H1 (cell line): Measurements from ENCODE around the gene RNPS1. TPM values are rescaled to one million over a fixed set of nuclear protein-coding genes. Genes with fewer than 3 reads are reported as not detected.

Experiments used
- CTCF ChIA-PET: fragments of 300-600 bp; sonication (Branson Sonifier 250); formaldehyde crosslinking; loops from one replicate; lab custom pipeline; 2021; ENCODE audit not compliant: partially characterized antibody; lab: Charles Lee
- POLR2A ChIA-PET: fragments of 300-600 bp; sonication (Branson Sonifier 250); formaldehyde crosslinking; loops from one replicate; lab custom pipeline; 2021; ENCODE audit warnings: inconsistent platforms; ENCODE audit not compliant: partially characterized antibody; lab: Charles Lee
- DNase-seq, 2 experiments: peaks; one replicate each; pipeline versions ENCODE4 v3.0.0 to v3.0.0-alpha.2; 2010 to 2022; ENCODE audit warnings: low spot score in 2 of 2, low read depth in 1 of 2, mixed read lengths in 1 of 2
- FAIRE-seq: peaks from 2 replicates; lab custom pipeline; 2011; peaks lifted over from hg19 to GRCh38; lab: Jason Lieb, UNC
- H2AFZ ChIP-seq: 2 replicates; pipeline ENCODE4 v1.8.1; 2012; ENCODE audit warnings: low read length, inconsistent platforms
- H2AK5ac ChIP-seq: 2 replicates; pipeline ENCODE4 v1.6.1; 2013; ENCODE audit warnings: low read depth, low read length
- H2BK120ac ChIP-seq: replicated peaks from 2 replicates; pipeline ENCODE3; 2013; ENCODE audit warnings: low read depth, low read length, inconsistent platforms
- H2BK12ac ChIP-seq: 2 replicates; pipeline ENCODE4 v1.6.1; 2013; ENCODE audit warnings: low read depth, low read length
- H2BK15ac ChIP-seq: 2 replicates; pipeline ENCODE4 v1.6.1; 2013; ENCODE audit warnings: low read length
- H2BK20ac ChIP-seq: 2 replicates; pipeline ENCODE4 v1.6.1; 2013; ENCODE audit warnings: low read length
- H2BK5ac ChIP-seq: 2 replicates; pipeline ENCODE4 v1.6.1; 2013; ENCODE audit warnings: low read depth, low read length
- H3K14ac ChIP-seq: 2 replicates; pipeline ENCODE4 v1.6.1; 2013; ENCODE audit warnings: inconsistent platforms; ENCODE audit not compliant: insufficient read length
- H3K18ac ChIP-seq: 2 replicates; pipeline ENCODE4 v1.6.1; 2013; ENCODE audit warnings: low read length; ENCODE audit errors: extremely low read depth
- H3K23ac ChIP-seq: 2 replicates; pipeline ENCODE4 v1.6.1; 2013; ENCODE audit warnings: inconsistent platforms; ENCODE audit not compliant: insufficient read length
- H3K23me2 ChIP-seq: 2 replicates; pipeline ENCODE4 v1.6.1; 2013; ENCODE audit warnings: low read depth, low read length
- H3K27ac ChIP-seq: 2 replicates; pipeline ENCODE4 v1.6.1; 2011; ENCODE audit warnings: low read depth, low read length, inconsistent platforms
- H3K27me3 ChIP-seq, 4 experiments: replicated peaks in 1 of 4; 1 replicate in 1 of 4; 2 replicates in 3 of 4; pipeline versions ENCODE4 v1.6.1 to v1.8.1; 2011 to 2013; ENCODE audit warnings: low read length in 3 of 4, mild to moderate bottlenecking in 3 of 4, inconsistent platforms in 2 of 4, mixed read lengths in 2 of 4, moderate library complexity in 1 of 4; ENCODE audit not compliant: control insufficient read depth in 3 of 4, insufficient read depth in 3 of 4; ENCODE audit errors: extremely low read depth in 1 of 4
- H3K36me3 ChIP-seq, 4 experiments: 2 replicates each; pipeline versions ENCODE4 v1.6.1 to v1.8.1; 2011 to 2013; ENCODE audit warnings: mild to moderate bottlenecking in 4 of 4, low read length in 3 of 4, moderate library complexity in 2 of 4, control low read depth in 1 of 4, inconsistent platforms in 1 of 4; ENCODE audit not compliant: insufficient read depth in 4 of 4, control insufficient read depth in 2 of 4
- H3K4ac ChIP-seq: replicated peaks from 2 replicates; pipeline ENCODE3; 2013; ENCODE audit warnings: low read length, low read depth, mixed read lengths, inconsistent platforms; ENCODE audit not compliant: insufficient read length
- H3K4me1 ChIP-seq, 4 experiments: replicated peaks in 1 of 4; 1 replicate in 1 of 4; 2 replicates in 3 of 4; pipeline versions ENCODE4 v1.6.1 to v1.8.1; 2011 to 2013; ENCODE audit warnings: low read length in 3 of 4, inconsistent platforms in 2 of 4, mixed read lengths in 1 of 4; ENCODE audit not compliant: insufficient read depth in 4 of 4, control insufficient read depth in 3 of 4
- H3K4me2 ChIP-seq, 2 experiments: 2 replicates each; pipeline versions ENCODE4 v1.6.1 to v1.8.1; 2011 to 2013; ENCODE audit warnings: low read depth in 2 of 2, low read length in 2 of 2, control low read depth in 1 of 2, inconsistent platforms in 1 of 2, mild to moderate bottlenecking in 1 of 2; ENCODE audit not compliant: insufficient read depth in 1 of 2
- H3K4me3 ChIP-seq, 4 experiments: fragments of 200-600, 300-600 bp in 1 of 4; sonication (generic), shearing (Covaris generic), sonication (Bioruptor Twin) in 1 of 4; 2 replicates each; pipeline versions ENCODE4 v1.5.1 to v1.8.1; 2011 to 2016; ENCODE audit warnings: low read length in 4 of 4, low read depth in 3 of 4, control low read depth in 2 of 4, inconsistent platforms in 2 of 4, mild to moderate bottlenecking in 2 of 4, mixed read lengths in 1 of 4, moderate library complexity in 1 of 4; ENCODE audit not compliant: insufficient read depth in 2 of 4; ENCODE audit errors: extremely low read depth in 1 of 4
- H3K56ac ChIP-seq: replicated peaks from 2 replicates; pipeline ENCODE3; 2013; ENCODE audit warnings: low read depth, mild to moderate bottlenecking, mixed read lengths, low read length, inconsistent platforms; ENCODE audit not compliant: insufficient read length
- H3K79me1 ChIP-seq: 2 replicates; pipeline ENCODE4 v1.6.1; 2013; ENCODE audit warnings: low read depth, low read length, control low read depth
- H3K79me2 ChIP-seq, 2 experiments: 2 replicates each; pipeline versions ENCODE4 v1.6.1 to v1.8.1; 2012 to 2013; ENCODE audit warnings: low read length in 2 of 2, mild to moderate bottlenecking in 2 of 2, inconsistent platforms in 1 of 2; ENCODE audit not compliant: insufficient read depth in 2 of 2, control insufficient read depth in 1 of 2
- H3K9ac ChIP-seq, 4 experiments: replicated peaks in 1 of 4; 1 replicate in 1 of 4; 2 replicates in 3 of 4; pipeline versions ENCODE4 v1.6.1 to v1.8.1; 2011 to 2013; ENCODE audit warnings: low read depth in 3 of 4, low read length in 3 of 4, control low read depth in 2 of 4, mild to moderate bottlenecking in 2 of 4, moderate library complexity in 2 of 4, inconsistent platforms in 1 of 4; ENCODE audit errors: extremely low read depth in 1 of 4
- H3K9me3 ChIP-seq, 2 experiments: 2 replicates each; pipeline versions ENCODE4 v1.6.1 to v1.8.1; 2012 to 2013; ENCODE audit warnings: mild to moderate bottlenecking in 2 of 2, moderate library complexity in 2 of 2, control low read depth in 1 of 2, inconsistent platforms in 1 of 2, low read depth in 1 of 2, low read length in 1 of 2, mixed read lengths in 1 of 2; ENCODE audit not compliant: insufficient read depth in 2 of 2
- H4K20me1 ChIP-seq, 2 experiments: replicated peaks in 1 of 2; 2 replicates each; pipeline versions ENCODE3 to v1.8.1; 2011 to 2013; ENCODE audit warnings: inconsistent platforms in 2 of 2, low read length in 2 of 2, mild to moderate bottlenecking in 1 of 2; ENCODE audit not compliant: insufficient read depth in 2 of 2, control insufficient read depth in 1 of 2
- H4K5ac ChIP-seq: 2 replicates; pipeline ENCODE4 v1.6.1; 2013; ENCODE audit warnings: low read length, low read depth, mixed read lengths, inconsistent platforms; ENCODE audit not compliant: insufficient read length
- H4K8ac ChIP-seq: 2 replicates; pipeline ENCODE4 v1.8.0; 2013; ENCODE audit warnings: mild to moderate bottlenecking, moderate library complexity, low read length, inconsistent platforms; ENCODE audit not compliant: insufficient read depth; ENCODE audit errors: extremely low read depth
- H4K91ac ChIP-seq: replicated peaks from 2 replicates; pipeline ENCODE3; 2013; ENCODE audit warnings: low read length, mixed read lengths, inconsistent platforms; ENCODE audit not compliant: insufficient read length
- BACH1 ChIP-seq: IDR thresholded peaks from 2 replicates; pipeline ENCODE4 v1.6.1; 2012; ENCODE audit warnings: low read length, improper control_type of control experiment
- CBX8 ChIP-seq: fragments of 300-800, 300-1000 bp; sonication (generic); IDR thresholded peaks from 2 replicates; pipeline ENCODE4 v1.7.1; 2016; ENCODE audit warnings: low read depth, low read length, borderline replicate concordance
- CTBP2 ChIP-seq: IDR thresholded peaks from 2 replicates; pipeline ENCODE4 v1.7.0; 2011; ENCODE audit warnings: borderline replicate concordance, mild to moderate bottlenecking, moderate library complexity, mixed read lengths, low read length; ENCODE audit not compliant: insufficient read depth, insufficient read length
- HDAC2 ChIP-seq, 2 experiments: fragments of 300-600 bp in 1 of 2; sonication (generic) in 1 of 2; IDR thresholded peaks; 2 replicates each; pipeline ENCODE4 v1.6.1; 2011 to 2012; ENCODE audit warnings: low read depth in 2 of 2, low read length in 2 of 2, mild to moderate bottlenecking in 2 of 2, moderate library complexity in 2 of 2, borderline replicate concordance in 1 of 2, inconsistent platforms in 1 of 2
- JUN ChIP-seq: IDR thresholded peaks from 2 replicates; pipeline ENCODE4 v1.6.1; 2011; ENCODE audit warnings: low read depth, mild to moderate bottlenecking, improper control_type of control experiment, low read length
- JUND ChIP-seq: IDR thresholded peaks from 2 replicates; pipeline ENCODE4 v1.6.1; 2011; ENCODE audit warnings: mild to moderate bottlenecking, improper control_type of control experiment, low read length
- NRF1 ChIP-seq: IDR thresholded peaks from 2 replicates; pipeline ENCODE4 v1.6.1; 2011; ENCODE audit warnings: mild to moderate bottlenecking, low read depth, low read length, improper control_type of control experiment
- POLR2A ChIP-seq, 2 experiments: IDR thresholded peaks; 1 replicate in 1 of 2; 2 replicates in 1 of 2; pipeline ENCODE4 v1.6.1; 2011; ENCODE audit warnings: low read depth in 2 of 2, low read length in 2 of 2, mild to moderate bottlenecking in 2 of 2; ENCODE audit errors: control extremely low read depth in 1 of 2
- POU5F1 ChIP-seq: IDR thresholded peaks from 2 replicates; pipeline ENCODE4 v1.6.1; 2011; ENCODE audit warnings: low read depth, mild to moderate bottlenecking, low read length, moderate library complexity
- SIX5 ChIP-seq: IDR thresholded peaks from 2 replicates; pipeline ENCODE4 v1.6.1; 2011; ENCODE audit warnings: mild to moderate bottlenecking, low read depth, low read length
- ZNF274 ChIP-seq: IDR thresholded peaks from 2 replicates; pipeline ENCODE4 v1.7.0; 2012; ENCODE audit warnings: low read length, borderline replicate concordance; ENCODE audit errors: extremely low read depth
- WGBS, 2 experiments: shearing (Covaris generic) in 1 of 2; methylation state at CpG; one replicate each; pipeline versions ENCODE4 v1.1.6 to v1.1.7; 2013 to 2015; ENCODE audit warnings: low lambda C conversion rate in 2 of 2, mixed read lengths in 2 of 2, inconsistent platforms in 1 of 2, low coverage in 1 of 2, missing lambda C conversion rate in 1 of 2; ENCODE audit not compliant: insufficient replicate concordance in 2 of 2, insufficient coverage in 1 of 2, insufficient read length in 1 of 2; ENCODE audit errors: extremely low coverage in 1 of 2, missing lambda C conversion rate in 1 of 2; 5-methylcytosine and 5-hydroxymethylcytosine counted together
- polyA plus RNA-seq, 7 experiments: library from polyadenylated mRNA; depleted of rRNA in 3 of 7; stranded (reverse) in 5 of 7; unstranded in 2 of 7; fragments of >200 nt in 5 of 7; fragments of 200-250 nt in 2 of 7; gene quantifications; 1 replicate in 5 of 7; 2 replicates in 1 of 7; 4 replicates in 1 of 7; pipeline versions ENCODE4 v1.2.1 to v1.2.3, GENCODE V29; 2011 to 2013; ENCODE audit warnings: missing spikeins in 2 of 7, mixed read lengths in 2 of 7
- total RNA-seq: library from RNA; stranded (reverse); fragmentation: NEBNext Ultra II Directional; extraction: Animal tissue kit (Norgen Biotek cat#: 25700); gene quantifications from 2 replicates; pipeline ENCODE4 v1.2.1, GENCODE V29; 2021
- TF ChIP-seq, protein P1 (sequence below): IDR thresholded peaks from 2 replicates; pipeline ENCODE4 v1.6.1; 2011; ENCODE audit warnings: low read depth, mild to moderate bottlenecking, low read length; ENCODE audit not compliant: insufficient read depth

Gene RNPS1
- total and polyA plus RNA-seq, 2 of the 8 experiments (the other 6 are each of a cell fraction or from before 2014, with no cell fraction given) = 330 to 350 TPM

DNA sequence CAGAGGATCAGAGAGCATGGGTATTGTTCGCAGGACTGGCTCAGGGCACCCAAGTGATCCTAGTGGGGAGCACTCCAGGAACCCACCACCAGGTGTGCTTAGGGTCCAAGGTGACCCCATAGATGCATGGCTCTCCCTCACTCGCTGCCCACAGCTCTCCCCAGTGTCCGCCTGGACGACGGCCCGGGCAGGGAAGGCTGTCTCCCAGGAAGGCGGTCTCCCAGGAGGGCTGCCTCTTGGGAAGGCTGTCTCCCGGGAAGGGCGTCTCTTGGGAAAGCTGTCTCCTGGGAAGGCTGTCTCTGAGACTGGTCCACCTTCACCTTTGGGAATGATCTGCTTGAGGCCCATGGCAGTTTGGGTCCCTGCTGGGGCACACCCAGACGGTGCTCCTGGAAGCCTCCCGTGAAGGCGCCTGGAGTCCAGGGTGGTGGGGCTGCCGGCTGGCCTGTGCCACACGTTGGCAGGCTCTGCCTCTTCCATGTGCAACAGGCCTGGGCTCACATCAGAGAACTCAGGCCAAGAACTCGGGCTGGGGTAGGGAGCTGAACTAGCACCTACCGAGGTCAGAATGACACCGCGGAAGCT is 21.5 kb downstream of the RNPS1 start:
- peaks cover 4 to 19% of the 10 kb centered on the region in 2 experiments for H4K20me1 ChIP-seq
- no peak overlapping the region for H2BK12ac ChIP-seq
- H4K5ac ChIP-seq = no peak overlapping the region
- no peak overlapping the region for H2BK15ac ChIP-seq
- no peak overlapping the region for H3K9ac ChIP-seq
- no peak overlapping the region for H3K56ac ChIP-seq
- no peaks in the 10 kb centered on the region for H3K27me3 ChIP-seq
- H3K4ac ChIP-seq = no peak overlapping the region
- DNase-seq (no peak), FAIRE-seq (no peak)
- no peak overlapping the region for H3K27ac ChIP-seq
- H3K14ac ChIP-seq = no peak overlapping the region
- no peak overlapping the region for H3K18ac ChIP-seq
- no peak overlapping the region for H2AFZ ChIP-seq
- no peak overlapping the region for H3K23ac ChIP-seq
- no peak overlapping the region for H2BK5ac ChIP-seq
- no peak overlapping the region for H4K91ac ChIP-seq
- H3K4me2 ChIP-seq = no peak overlapping the region
- H2AK5ac ChIP-seq = no peak overlapping the region
- H3K9me3 ChIP-seq = no peaks in the 10 kb centered on the region
- POLR2A ChIA-PET = interaction anchor here (0.8 to 13.9 kb wide), 7 partner anchors 7 to 274 kb away, joined by 3 to 181 read pairs (median 4); partner anchors contain the start of genes BRICD5, DNASE1L2 and PGP
- no peak overlapping the region for H2BK20ac ChIP-seq
- peaks cover 0 to 5% (median 0%) of the 10 kb centered on the region in 4 experiments; a peak in 3 of 7 replicates for H3K4me1 ChIP-seq
- peaks cover 3% of the 10 kb centered on the region; the same call in 1 of the 2 replicates for H3K23me2 ChIP-seq
- CTCF ChIA-PET = interaction anchor here (0.7 to 1.7 kb wide), 5 partner anchors 7 to 51 kb away, joined by 3 to 5 read pairs (median 3); no protein-coding TSS in a partner anchor
- H3K79me1 ChIP-seq = peaks cover 4% of the 10 kb centered on the region
- H2BK120ac ChIP-seq = no peak overlapping the region
- H4K8ac ChIP-seq = no peak overlapping the region
- peaks cover 18 to 45% (median 30%) of the 10 kb centered on the region in 4 experiments for H3K36me3 ChIP-seq
- WGBS, 2 experiments = 93% methylated on average over 18 of the region's 18 CpGs; no CpG with 5 or more reads in 1 of the 2 experiments
- H3K79me2 ChIP-seq = peaks cover 0 to 23% of the 10 kb centered on the region in 2 experiments; a peak in 2 of 4 replicates
- H3K4me3 ChIP-seq = no peak overlapping the region
- TF ChIP-seq JUND (no peak), ZNF274 (no peak), JUN (no peak), CBX8 (no peak), POLR2A (IDR thresholded peaks at IDR 0.05; ENCODE audit: control extremely low read depth in 1 of 2, low read depth in 2 of 2, low read length in 2 of 2) (no peak), HDAC2 (IDR thresholded peaks at IDR 0.05; ENCODE audit: borderline replicate concordance in 1 of 2, low read depth in 2 of 2, low read length in 2 of 2) (no peak), POU5F1 (no peak), NRF1 (no peak), CTBP2 (no peak), SIX5 (no peak), BACH1 (no peak)
- TF ChIP-seq, protein P1, sequence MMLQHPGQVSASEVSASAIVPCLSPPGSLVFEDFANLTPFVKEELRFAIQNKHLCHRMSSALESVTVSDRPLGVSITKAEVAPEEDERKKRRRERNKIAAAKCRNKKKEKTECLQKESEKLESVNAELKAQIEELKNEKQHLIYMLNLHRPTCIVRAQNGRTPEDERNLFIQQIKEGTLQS = no peak
